ENCODE measurements around the gene OSBPL10.

OSBPL10 gene

GRCh38 chr3:31762097-31762764 lies 218.8 kb downstream of the OSBPL10 start:
- Histone ChIP-seq H3K4me1 (no peaks in the 10 kb centered on the region), H3K9me3 (no peaks in the 10 kb centered on the region), H3K27me3 (no peaks in the 10 kb centered on the region), H3K4me3 (ENCODE audit: low read depth, low read length) (no peak overlapping the region), H3K36me3 (no peaks in the 10 kb centered on the region)
- no peak for DNase-seq
- TF ChIP-seq, protein P1, sequence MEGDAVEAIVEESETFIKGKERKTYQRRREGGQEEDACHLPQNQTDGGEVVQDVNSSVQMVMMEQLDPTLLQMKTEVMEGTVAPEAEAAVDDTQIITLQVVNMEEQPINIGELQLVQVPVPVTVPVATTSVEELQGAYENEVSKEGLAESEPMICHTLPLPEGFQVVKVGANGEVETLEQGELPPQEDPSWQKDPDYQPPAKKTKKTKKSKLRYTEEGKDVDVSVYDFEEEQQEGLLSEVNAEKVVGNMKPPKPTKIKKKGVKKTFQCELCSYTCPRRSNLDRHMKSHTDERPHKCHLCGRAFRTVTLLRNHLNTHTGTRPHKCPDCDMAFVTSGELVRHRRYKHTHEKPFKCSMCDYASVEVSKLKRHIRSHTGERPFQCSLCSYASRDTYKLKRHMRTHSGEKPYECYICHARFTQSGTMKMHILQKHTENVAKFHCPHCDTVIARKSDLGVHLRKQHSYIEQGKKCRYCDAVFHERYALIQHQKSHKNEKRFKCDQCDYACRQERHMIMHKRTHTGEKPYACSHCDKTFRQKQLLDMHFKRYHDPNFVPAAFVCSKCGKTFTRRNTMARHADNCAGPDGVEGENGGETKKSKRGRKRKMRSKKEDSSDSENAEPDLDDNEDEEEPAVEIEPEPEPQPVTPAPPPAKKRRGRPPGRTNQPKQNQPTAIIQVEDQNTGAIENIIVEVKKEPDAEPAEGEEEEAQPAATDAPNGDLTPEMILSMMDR (IDR thresholded peaks at IDR 0.05; ENCODE audit: low read depth, low read length): no peak

GRCh38 chr3:31760654-31761053 lies 220.4 kb downstream of the OSBPL10 start:
- no peaks in the 10 kb centered on the region for H3K4me1 ChIP-seq
- DNase-seq: no peak
- TF ChIP-seq, protein P1 (IDR thresholded peaks at IDR 0.05; ENCODE audit: low read depth, low read length): no peak
- no peak overlapping the region for H3K4me3 ChIP-seq (ENCODE audit: low read depth, low read length)
- no peaks in the 10 kb centered on the region for H3K36me3 ChIP-seq
- no peaks in the 10 kb centered on the region for H3K27me3 ChIP-seq
- H3K9me3 ChIP-seq: no peaks in the 10 kb centered on the region

DNA sequence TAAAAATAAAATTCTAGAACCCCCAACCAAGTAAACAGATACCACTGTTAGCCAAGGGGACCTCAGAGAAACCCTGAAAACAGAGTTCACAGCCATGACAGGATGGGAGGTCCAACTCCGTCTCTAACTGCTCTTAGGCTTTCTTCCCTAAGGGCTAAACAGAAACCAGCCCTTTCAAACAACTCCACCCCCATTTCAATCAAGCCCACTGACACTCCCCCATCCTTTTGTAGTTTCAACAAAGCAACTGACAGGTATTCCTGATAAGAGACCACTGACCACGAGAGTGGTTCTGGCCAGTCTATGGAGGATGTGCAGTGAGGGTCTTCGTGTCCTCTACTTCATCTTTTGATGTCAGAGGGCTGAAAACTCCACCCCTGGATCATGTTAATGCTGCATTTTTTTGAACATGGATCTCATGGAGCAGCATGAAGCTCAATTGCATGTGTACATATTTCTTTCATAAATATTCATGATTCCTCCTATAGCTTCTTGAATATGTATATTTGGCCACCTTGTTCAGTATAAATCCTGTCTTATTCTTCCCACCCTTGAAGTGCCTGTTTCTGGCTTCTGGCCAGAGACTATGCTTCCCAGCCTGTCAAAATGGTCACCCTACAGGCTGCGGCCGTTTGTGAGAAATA lies 222.6 kb downstream of the OSBPL10 start:
- DNase-seq: no peak
- no peaks in the 10 kb centered on the region for H3K4me1 ChIP-seq
- TF ChIP-seq, protein P1 (IDR thresholded peaks at IDR 0.05; ENCODE audit: low read depth, low read length): no peak

DNA sequence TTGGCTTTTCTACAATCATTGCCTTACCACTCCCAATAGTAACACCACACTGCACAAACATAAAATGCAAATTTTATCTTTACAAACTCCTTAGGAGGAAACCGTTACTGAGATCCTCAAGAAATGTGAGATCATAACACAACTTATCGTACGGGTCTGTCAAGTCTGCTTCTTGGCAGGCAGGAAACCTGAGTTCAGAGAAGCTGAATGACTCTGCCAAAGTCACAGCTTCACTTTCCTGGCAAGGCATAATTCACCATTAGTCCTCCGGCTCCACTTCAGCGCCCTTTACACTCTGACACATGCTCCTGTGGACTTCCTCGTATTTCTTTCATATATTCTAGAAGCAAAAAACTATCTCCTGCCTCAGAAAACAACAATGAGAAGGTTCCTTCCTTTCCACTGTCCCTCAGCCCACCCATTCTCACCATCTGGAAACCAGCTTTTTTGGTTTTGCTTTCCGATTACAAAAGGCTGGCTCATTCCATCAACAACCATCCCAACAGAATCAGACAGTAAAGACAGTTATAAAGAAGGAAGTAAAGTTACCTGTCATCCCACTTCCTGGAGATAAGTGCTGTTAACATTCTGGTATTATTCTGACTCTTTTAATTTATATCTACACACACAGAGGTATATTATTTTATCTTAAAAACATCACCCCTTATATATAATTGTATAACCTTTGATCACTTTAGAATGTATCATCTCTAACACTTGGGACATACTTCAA lies 225.0 kb downstream of the OSBPL10 start:
- no peak overlapping the region for H3K4me3 ChIP-seq (ENCODE audit: low read depth, low read length)
- no peaks in the 10 kb centered on the region for H3K27me3 ChIP-seq
- H3K36me3 ChIP-seq: no peaks in the 10 kb centered on the region
- TF ChIP-seq, protein P1 (IDR thresholded peaks at IDR 0.05; ENCODE audit: low read depth, low read length): no peak
- no peak for DNase-seq
- no peaks in the 10 kb centered on the region for H3K4me1 ChIP-seq
- no peaks in the 10 kb centered on the region for H3K9me3 ChIP-seq

More for the DNA sequence above, 222.6 kb downstream of the OSBPL10 start:
- H3K9me3 ChIP-seq: no peaks in the 10 kb centered on the region
- no peaks in the 10 kb centered on the region for H3K27me3 ChIP-seq
- H3K36me3 ChIP-seq: no peaks in the 10 kb centered on the region
- no peak overlapping the region for H3K4me3 ChIP-seq (ENCODE audit: low read depth, low read length)

GRCh38 chr3:31754575-31755278 lies 226.3 kb downstream of the OSBPL10 start:
- Histone ChIP-seq H3K4me1 (no peaks in the 10 kb centered on the region), H3K36me3 (no peaks in the 10 kb centered on the region), H3K4me3 (ENCODE audit: low read depth, low read length) (no peak overlapping the region), H3K27me3 (no peaks in the 10 kb centered on the region), H3K9me3 (no peaks in the 10 kb centered on the region)
- DNase-seq: no peak
- TF ChIP-seq, protein P1 (IDR thresholded peaks at IDR 0.05; ENCODE audit: low read depth, low read length): no peak

All from BE2C (cell line).